NOMO-1 treated with dmso at 0.1 percent for 144 hours (cell line): Measurements from ENCODE around the gene PSMB11.

ENCODE experiments used
- DNase-seq: peaks from one replicate; lab custom pipeline; 2025; ENCODE audit not compliant: unreplicated experiment; lab: John Stamatoyannopoulos, UW

The PSMB11 gene

DNA sequence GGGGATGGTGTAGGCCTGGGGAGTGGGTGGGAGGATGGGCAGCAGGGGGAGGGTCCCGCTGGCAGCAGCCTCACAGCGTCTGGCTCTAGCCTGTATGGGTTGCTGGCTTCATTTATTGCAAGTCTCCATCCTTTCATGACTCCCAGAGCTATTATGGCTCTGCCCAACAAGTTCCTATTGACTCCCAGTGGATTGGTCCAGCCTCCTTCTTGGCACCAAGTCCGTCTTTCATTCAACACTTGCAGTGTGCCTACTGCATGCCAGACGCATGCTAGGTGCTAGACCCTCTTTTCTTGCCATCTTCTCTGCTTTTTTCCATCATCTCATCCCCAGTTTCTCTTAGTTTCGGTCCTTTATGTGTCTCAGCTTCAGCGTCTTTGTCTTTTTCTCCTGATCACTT is 1.1 kb downstream of the PSMB11 start:
- DNase-seq, result no peak

DNA sequence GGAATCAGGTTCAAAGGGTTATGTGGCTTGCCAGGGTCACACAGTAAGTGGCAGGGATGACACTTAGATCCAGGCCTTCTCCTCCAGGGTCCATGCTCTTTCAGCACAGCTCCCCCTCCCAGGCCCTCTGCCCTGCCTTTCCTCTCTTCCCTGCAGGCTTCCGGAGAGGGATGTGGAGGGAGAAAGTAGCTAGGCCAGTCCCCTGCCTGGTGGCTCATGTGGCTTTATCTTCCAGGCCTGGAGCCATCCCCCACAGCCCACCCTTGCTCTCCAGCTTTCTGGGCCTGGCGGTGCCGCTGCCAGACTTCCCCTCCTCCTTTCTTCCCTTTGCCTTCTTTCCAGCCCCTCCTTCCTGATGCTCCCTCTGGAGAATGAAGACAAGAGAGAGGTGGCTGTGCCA is 1.7 kb downstream of the PSMB11 start:
- no peak for DNase-seq

DNA sequence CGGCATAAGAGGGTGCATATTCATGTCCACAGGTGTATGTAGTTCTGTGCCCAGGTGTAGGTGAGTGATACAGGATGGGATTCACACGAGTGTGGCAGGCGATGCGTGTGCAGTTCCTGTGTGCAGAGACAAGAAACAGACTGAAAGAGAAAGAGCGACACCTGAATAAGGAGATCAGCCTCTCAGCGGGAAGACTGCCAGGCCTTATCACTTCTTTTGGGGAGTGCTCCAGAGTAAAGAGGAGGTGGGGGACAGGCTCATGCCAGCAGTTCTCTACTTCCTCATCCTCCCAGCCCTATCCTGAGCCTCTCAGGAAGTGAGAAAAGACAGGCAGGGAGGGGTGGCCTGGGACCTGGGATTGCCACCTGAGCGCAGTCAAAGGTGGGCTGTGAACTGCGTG is 2.8 kb downstream of the PSMB11 start:
- DNase-seq, result no peak

DNA sequence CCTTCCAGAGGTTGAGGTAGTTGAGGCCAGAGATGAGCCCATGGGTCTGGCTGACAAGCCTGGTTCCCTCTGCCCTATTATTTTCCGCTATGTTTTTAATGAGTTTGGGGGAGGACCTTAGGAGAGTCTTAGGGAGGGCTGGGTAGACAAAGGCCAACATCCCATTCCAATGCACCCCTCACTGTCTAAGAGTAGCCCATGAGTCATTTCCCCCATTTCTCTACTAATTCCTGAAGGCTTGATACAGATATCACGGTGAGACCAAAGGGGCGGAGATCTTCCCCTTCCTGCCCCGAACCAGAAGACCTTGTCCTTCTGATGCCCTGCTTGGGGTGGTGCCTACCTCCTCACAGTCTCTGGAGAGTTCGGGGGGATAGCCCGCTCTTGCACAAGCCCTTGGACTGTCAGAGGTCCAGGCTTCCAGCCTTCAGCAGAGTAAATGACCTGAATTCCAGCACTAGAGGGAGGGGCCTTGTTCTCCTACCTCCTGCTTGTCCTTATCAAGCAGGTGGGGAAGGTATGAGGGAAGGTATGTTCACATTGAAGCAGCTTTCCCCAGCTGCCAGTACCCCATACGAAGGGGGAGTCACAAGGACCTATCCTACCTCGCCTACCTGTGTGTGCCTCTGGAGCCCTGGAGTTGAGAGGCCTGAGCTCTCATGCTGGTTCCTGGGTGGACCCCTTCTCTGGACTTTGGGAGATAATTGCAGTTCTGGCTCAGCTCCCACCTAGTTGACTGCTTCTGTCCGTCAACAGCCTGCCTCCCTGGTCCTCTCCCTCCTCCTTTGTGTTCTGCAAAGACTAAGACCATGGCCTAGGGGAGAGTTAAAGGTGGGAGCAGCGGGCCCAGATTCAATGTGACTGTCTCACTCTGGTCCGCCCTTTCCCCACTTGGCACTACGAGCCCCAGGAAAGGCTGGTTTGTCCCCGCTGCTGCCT is 3.7 kb downstream of the PSMB11 start:
- DNase-seq, result no peak

DNA sequence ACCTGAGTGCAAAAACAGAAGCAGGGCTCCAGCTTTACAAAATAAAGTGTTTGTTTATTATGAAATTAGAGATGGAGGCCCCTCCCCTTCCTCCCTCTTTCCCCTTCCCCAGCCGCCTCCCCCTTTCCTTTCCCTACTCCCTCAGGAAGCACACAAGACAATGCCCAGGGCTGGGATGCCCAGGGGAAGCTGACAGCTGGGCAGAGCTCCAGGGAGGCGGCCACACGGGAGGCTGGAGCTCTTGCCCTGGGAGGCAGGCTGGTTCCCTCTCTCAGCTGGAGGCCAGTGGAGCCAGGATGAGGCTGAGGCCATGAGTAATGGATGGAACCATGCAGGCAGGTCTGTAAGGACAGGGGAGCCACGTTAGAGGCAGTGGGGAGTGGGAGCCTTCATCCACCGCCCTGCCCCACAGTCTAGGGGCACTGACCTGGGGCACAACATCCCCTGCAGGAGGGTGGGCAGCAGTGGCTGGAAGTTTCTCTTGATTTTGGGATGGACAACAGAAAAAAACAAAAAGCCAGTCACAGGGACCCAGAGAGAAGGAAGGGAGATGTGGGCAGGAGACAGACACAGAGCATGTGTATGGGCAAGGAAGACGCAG is 5.1 kb downstream of the PSMB11 start:
- no peak for DNase-seq

DNA sequence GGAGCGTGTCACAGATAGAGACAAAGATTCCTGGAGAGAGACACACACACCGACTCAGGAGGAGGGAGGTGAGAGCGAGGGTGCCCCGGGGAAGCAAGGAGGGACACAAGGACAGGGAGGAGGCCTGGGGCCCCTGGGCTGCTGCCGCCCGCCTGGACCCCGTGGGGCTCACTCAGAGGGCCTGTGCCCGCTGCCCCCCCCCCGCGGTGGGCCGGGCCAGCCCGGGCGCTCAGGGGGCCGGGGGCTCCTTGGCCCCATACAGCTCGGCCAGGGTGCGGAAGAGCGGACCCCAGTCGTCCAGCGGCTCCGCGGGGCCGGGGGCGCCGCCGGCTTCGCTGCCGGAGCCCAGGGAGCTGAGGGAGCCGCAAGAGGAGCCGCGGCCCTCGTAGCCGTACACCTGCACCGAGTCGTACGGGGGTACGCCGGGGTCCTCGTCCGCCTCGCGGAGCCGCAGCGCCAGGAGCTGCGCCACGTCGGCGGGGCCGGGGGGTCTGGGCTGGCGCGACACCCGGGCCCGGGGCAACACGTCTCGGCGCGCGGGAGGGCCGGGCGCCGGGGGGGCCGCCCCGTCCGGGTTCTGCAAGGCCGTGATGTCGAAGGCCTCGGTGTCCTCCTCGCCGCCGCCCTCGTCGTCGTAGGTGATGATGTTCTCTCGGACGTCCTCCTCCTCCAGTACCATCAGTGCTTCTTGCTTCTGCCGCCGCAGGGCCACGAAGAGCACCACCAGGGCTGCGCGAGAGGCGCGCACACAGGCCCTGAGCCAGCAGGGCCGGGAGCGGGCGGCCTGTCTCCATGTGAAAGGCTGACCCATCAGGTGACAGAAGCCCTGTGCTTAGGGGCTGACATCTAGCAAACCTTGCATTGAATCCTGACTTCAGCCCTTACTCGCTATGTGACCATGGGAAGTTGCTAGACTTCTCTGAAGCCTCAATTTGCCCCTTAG is 6.0 kb downstream of the PSMB11 start:
- DNase-seq, result no peak

DNA sequence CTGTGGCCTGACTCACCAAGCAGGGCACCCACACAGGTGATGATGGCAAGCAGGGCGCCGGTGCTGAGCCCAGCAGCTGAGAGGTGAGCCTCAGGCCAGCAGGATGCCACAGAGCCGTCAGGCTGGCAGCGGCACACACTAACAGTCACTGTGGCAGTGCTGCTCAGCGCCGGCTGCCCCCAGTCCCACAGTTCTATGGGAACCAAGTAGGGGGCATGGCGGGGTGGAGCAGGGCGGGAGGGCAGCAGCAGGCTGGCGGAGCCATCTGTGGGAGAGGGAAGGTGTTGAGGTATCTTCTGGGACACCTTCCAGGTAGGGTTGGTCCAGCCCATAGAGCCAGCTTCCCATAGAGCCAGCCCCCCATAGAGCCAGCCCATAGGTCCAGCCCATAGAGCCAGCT is 7.0 kb downstream of the PSMB11 start:
- no peak for DNase-seq

DNA sequence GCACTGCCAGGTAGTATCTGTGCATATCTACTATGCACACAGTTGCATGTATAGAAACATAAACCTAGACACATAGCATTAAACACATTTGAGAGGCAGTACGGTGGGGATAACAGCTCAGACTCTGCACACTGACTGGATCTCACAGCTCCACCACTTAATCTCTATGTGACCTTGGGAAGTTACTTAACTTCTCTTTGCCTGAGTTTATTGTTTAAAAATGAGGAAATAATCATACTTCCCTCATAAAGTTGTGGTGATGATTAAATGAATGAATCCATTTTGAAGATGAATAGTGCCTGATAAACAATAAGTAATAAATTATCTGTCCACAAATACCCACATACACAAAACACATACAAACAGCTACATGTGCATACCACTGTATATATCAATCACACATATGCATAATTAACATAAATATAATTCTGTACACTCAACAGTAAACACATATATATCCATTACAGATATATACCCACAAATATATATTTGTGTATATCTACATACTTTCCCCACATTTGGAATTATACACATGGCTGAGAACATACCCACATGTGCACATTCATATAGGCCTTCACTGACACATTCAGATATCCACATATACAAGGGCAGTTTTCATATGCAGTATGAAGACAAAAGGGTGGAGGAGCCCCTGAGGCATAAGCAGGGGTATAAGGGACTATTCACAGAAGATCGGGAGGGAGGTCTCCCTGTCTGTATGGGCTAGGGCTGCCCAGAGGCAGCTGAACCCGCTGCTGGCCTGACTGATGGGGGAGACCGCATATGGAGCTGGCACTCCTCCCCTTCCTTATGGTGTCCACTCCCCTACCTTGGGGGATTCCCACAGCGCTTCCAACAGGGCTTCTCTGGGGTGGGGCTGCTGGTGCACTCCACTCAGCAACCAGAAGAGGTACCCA is 9.4 kb downstream of the PSMB11 start:
- DNase-seq, result no peak

DNA sequence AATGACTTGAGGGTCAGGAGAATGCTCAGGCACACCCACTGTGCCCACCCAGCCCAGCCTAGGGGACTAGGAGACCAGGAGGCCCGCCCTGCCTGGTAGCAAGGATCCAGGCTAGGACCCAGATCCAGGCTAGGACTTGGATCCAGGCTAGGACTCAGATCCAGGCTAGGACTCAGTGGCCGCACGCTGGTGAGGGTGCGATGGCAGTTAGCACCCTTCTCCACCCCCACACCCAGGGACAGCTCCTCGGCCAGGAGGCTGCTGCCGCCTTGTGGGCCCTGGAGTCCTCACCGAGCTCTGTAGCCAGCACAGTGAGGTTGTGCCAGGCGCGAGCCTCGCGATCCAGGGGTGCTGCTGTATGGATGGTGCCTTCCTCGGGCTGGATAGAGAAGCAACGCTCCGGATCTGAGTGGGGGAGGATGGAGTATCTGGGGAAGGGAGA is 10.2 kb downstream of the PSMB11 start:
- DNase-seq, result no peak

DNA sequence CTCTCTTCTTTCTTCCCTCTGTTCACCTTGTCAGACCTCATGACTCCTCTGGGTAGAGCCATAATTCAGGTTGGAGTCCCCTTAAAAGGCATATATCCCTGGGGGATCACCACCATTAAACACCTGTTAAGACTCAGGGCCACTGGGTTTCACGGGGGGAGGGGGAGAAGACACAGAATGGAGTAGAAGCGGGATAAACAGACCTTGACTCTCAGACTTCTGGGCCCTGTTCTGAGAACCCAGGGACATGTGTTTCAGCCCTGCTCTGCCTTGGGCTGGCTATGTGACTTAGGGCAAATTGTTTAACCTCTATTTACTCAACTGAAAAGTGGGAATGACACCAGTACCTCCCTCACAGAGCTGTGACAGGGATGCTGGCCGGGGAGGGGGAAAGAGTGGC is 10.7 kb downstream of the PSMB11 start:
- no peak for DNase-seq

DNA sequence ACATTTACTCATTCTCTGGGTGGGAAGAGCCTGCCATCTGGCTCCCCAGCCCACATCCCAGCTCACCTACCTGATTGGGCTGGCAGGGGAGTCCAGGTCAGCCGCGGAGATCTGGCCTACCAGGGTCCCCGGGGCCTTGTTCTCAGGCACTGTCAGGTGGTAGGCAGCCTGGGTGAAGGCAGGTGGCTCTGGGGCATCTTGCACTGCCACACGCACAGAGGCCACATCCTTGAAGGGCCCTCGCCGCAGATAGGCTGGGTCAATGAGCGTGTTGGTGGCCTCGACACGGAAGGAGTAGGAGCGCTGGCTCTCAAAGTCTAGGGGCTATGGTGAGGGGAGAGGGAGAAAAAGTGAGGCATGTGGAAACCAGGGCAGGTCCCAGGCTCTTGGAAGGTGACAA is 11.4 kb downstream of the PSMB11 start:
- no peak for DNase-seq

DNA sequence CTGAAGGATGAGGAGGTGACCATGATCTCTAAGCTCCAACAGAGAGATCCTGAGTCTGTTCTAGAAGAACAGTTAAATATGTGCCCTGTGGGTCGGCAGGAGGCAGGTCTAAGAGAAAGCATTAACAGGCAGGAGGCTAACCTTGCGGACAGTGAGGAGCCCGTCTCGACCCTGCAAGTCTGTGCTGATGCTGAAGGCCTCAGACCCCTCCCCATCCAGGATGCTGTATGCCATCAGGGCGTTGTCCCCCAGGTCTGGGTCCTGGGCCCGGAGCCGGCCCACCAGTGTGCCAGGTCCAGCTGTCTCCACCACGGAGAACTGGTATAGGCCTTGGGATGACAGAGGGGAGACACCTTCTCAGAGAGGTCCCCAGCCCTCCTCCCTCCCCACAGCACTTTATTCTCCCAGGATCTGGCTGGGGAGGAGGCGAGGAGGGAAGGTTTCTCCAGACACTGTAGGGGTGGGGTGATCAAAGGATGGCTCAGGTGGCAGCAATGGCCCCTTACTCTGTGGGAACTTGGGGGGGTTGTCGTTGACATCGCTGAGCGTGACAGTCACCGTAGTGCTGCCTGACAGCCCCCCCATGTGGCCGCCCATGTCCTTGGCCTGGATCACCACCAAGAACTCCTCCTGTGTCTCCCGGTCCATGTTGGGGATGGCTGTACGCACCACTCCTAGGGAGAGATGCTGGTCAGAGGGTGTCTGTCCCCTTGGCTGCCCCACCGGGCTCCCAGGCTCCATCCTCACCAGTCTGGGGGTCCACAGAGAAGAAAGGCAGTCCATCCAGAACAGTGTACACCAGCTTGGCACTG is 12.2 kb downstream of the PSMB11 start:
- no peak for DNase-seq

DNA sequence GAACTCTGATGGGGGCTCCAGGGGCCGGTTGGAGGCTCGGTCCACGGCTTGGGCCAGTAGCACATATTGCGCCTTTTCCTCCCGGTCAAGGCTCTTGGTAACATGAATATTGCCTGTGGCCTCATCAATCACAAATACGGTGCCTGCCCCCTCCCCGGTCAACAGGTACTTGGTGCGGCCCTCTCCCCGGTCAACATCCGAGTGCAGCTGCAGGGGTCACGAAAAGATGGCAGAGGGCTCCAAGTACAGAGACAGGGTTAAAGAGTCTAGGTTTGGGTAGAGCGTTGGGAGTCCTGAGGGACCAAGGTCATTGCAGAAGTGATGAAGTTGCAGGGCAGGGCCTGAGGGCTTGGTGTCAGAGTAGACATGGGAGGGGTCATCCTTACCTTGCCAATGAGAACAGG is 13.1 kb downstream of the PSMB11 start:
- no peak for DNase-seq

DNA sequence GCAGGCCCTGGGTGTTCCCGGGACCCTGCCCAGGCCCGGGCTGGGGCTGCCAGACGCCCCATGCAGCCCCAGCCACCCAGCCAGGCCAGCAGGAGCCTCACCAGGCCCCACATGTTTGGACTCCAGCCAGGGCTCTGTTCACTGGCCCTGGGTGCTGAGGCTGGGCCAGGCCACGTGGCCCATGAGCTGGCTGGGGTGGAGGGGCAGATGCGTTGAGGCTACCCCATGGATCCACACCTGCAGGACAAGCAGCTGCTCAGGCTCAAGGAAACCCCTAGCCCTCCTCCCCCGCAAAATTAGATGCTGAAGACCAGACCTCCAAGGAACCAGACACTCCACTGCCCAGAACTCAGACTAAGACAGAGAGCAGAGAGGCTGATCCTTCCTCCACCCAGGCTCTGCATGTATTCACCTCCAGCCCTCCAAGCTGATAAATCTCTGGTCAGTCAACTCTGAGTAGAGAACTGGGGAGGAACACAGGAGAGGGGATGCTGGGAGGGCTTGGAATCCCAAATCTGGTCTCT is 13.7 kb downstream of the PSMB11 start:
- DNase-seq, result no peak

DNA sequence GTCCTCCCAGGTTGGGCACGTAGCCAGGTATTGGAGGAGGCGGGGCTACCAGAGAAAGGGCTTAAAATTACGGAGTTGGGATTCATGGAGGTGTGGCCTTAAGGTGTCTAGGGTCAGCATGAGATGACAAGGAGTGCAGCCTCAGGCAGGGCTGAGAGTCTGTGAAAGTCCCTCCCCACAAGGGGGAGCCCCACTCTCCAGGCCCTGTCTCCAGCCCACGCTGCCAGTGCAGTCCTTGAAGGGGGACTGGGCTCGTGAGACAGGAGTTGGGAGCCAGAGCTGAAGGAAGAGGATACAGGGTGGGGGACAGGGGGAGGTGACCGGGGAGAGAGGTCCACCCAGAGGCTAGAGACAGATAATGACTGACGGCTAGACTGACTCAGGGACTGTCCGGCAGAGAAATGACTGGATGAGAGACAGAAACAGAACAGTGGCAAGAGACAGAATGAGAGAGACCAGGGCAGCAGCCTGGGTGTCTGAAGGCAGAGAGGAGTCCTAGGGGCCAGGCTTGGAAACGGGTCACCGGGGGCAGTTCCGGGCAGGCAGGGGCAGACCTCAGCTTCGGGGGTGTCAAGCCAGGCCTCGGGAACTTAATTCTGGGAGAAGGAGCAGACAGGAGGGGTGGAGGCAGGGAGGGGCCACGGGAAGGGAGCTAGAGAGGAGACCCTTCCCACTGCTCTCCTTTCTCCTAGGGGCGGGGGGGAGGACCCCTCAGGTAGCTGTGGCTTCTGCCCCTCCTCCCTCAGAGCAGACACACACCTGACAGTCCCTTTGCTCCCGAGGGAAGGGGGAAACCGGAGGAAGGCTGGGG is 14.3 kb downstream of the PSMB11 start:
- DNase-seq, result no peak

DNA sequence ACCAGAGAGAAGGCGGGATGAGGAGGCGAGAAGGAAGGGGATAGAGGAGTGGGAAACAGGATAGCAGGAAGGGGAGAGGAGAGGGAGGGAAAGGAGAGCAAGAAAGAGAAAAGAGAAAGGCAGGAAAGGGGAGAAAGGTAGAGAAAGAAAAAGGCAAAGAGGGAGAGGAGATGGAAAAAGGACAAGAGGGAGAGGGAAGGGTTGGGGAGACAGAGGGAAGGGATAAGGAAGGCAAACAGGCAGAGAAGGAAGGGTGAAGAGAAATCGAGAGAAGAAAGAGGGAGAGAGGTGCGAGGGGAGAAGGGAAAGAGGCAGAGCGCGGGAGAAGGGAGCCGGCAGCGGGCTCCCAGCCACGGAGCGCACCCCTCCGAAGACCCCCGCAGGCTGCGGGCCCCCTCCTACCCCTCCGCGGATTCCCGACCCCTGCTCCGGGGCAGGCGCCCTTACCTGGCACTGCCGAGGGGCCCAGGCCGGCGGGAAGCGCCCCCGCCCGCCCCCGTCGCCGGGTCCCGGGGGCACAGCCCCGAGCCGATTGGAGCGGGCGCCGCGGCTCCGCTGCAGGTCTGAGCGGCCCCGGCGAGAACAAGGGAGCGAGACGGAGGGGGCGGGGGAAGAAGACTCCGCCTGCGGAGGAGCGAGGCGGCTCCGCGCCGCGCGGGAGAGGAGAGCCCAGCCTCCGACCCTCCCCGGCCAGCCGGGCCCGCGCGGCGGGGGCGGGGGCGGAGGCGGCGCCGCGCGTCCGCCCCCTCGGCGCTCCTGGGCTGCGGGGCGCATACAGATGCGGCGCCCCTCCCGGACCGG is 15.1 kb downstream of the PSMB11 start, which contains the start of gene CDH24:
Gene CDH24, minus strand, starts transcription at position 565 of the 801 bp plus-strand sequence. CDS start 1,787 bp downstream, outside the sequence.
- no peak for DNase-seq
